MCF 10A (cell line): ENCODE data around the gene ZDHHC18. TPM values are rescaled to one million over a fixed set of nuclear protein-coding genes. Genes with fewer than 3 reads are reported as not detected.
"Not testable (repeated sequence)": the region's sequence is repeated elsewhere in the genome, so short reads cannot be mapped to it uniquely, and the experiment has no call there.

ENCODE experiments used
- BruUV-seq: library from RNA; stranded (reverse); fragments of 400-500 nt; replicated peaks from 2 replicates; lab custom pipeline; 2021; lab: Mats Ljungman, UMichigan
- CTCF ChIA-PET: fragments of 300-600 bp; sonication (Branson Sonifier 250); formaldehyde crosslinking; extraction: SDS; loops from one replicate; lab custom pipeline; 2021; ENCODE audit warnings: antibody characterized with exemption, inconsistent platforms; lab: Yijun Ruan, JAX
- POLR2A ChIA-PET: fragments of 300-600, 350-650 bp; sonication (Branson Sonifier 250); formaldehyde crosslinking; extraction: SDS; loops from one replicate; lab custom pipeline; 2020; ENCODE audit warnings: antibody characterized with exemption, inconsistent platforms; lab: Yijun Ruan, JAX
- DNase-seq: peaks from one replicate; pipeline ENCODE4 v3.0.0-alpha.2; 2018; ENCODE audit not compliant: unreplicated experiment
- H3K27ac Mint-ChIP-seq: one replicate; pipeline ENCODE4 v1.8.0; 2022; ENCODE audit warnings: mild to moderate bottlenecking, low read depth, mixed read lengths; ENCODE audit not compliant: unreplicated experiment
- H3K27me3 Mint-ChIP-seq: one replicate; pipeline ENCODE4 v1.8.0; 2022; ENCODE audit warnings: mixed read lengths; ENCODE audit not compliant: insufficient read depth, unreplicated experiment
- H3K36me3 Mint-ChIP-seq: one replicate; pipeline ENCODE4 v1.8.0; 2022; ENCODE audit warnings: mild to moderate bottlenecking, moderate library complexity, mixed read lengths; ENCODE audit not compliant: insufficient read depth, unreplicated experiment
- H3K4me1 Mint-ChIP-seq: one replicate; pipeline ENCODE4 v1.8.0; 2022; ENCODE audit warnings: mixed read lengths; ENCODE audit not compliant: insufficient read depth, unreplicated experiment
- H3K4me3 Mint-ChIP-seq: one replicate; pipeline ENCODE4 v1.8.0; 2022; ENCODE audit warnings: mild to moderate bottlenecking, moderate library complexity, mixed read lengths; ENCODE audit not compliant: unreplicated experiment
- H3K9me3 Mint-ChIP-seq: one replicate; pipeline ENCODE4 v1.8.0; 2022; ENCODE audit warnings: mixed read lengths; ENCODE audit not compliant: unreplicated experiment
- CTCF ChIP-seq: fragments of 200-600 bp; IDR thresholded peaks from one replicate; pipeline ENCODE4 v1.8.0; 2022; ENCODE audit warnings: antibody characterized with exemption, mild to moderate bottlenecking; ENCODE audit not compliant: unreplicated experiment
- intact Hi-C: fragments of 100-400 bp; cut with micrococcal nuclease; formaldehyde crosslinking; loops from 2 replicates; pipeline ENCODE4 v1.14.1; 2022
- total RNA-seq: library from RNA; stranded (reverse); gene quantifications from 2 replicates; pipeline ENCODE4 v1.2.3, GENCODE V29; 2022

ZDHHC18 gene
- total RNA-seq, 1 experiment from 2014 or later = 14.0 TPM

GRCh38 chr1:26862781-26863684 lies 36.5 kb downstream of the ZDHHC18 start, which contains the start of gene SFN:
TSS of gene SFN (plus strand) at chr1:26863149. CDS start at chr1:26863213, 64 bp downstream.
- peak within 1 kb of the TSS; percentile 94 for H3K27ac Mint-ChIP-seq
- peaks cover 32% of the 10 kb centered on the region for H3K4me1 Mint-ChIP-seq
- CTCF ChIA-PET = interaction anchor here (0.6 to 3.5 kb wide), 8 partner anchors 9 to 261 kb away, joined by 3 to 28 read pairs (median 6); no protein-coding TSS in a partner anchor
- no peaks in the 10 kb centered on the region for H3K27me3 Mint-ChIP-seq
- peak; percentile 78 for TF ChIP-seq CTCF
- intact Hi-C loops = no loop called here
- POLR2A ChIA-PET = interaction anchor here (0.6 to 9.7 kb wide), 30 partner anchors 7 to 1524 kb away, joined by 3 to 131 read pairs (median 4); partner anchors contain the start of genes DHDDS, GPATCH3, GPN2 and KDF1
- TSS peak; percentile 95 for BruUV-seq
- peak within 1 kb of the TSS; percentile 97 for H3K4me3 Mint-ChIP-seq
- H3K36me3 Mint-ChIP-seq = peaks cover 10% of the 10 kb centered on the region
- no peaks in the 10 kb centered on the region for H3K9me3 Mint-ChIP-seq
- DNase-seq = peak; percentile 99

GRCh38 chr1:26863685-26864077 lies 37.2 kb downstream of the ZDHHC18 start:
- no peaks in the 10 kb centered on the region for H3K9me3 Mint-ChIP-seq
- BruUV-seq = no TSS peak
- peak overlapping the region; percentile 94 for H3K27ac Mint-ChIP-seq
- ChIA-PET CTCF (interaction anchor here (0.7 to 3.5 kb wide), 5 partner anchors 8 to 261 kb away, joined by 3 to 28 read pairs (median 4); no protein-coding TSS in a partner anchor), POLR2A (interaction anchor here (0.6 to 9.7 kb wide), 22 partner anchors 8 to 1525 kb away, joined by 3 to 131 read pairs (median 4); partner anchors contain the start of genes DHDDS, GPN2, KDF1 and PIGV)
- DNase-seq = no peak
- H3K4me1 Mint-ChIP-seq = peaks cover 25% of the 10 kb centered on the region
- intact Hi-C loops = loop anchor here (2.0 kb wide), 1 partner anchor 15 kb away; no protein-coding TSS in a partner anchor
- peaks cover 10% of the 10 kb centered on the region for H3K36me3 Mint-ChIP-seq
- TF ChIP-seq CTCF = no peak
- no peaks in the 10 kb centered on the region for H3K27me3 Mint-ChIP-seq
- H3K4me3 Mint-ChIP-seq = peak overlapping the region; percentile 97

GRCh38 chr1:26864610-26865480 lies 38.4 kb downstream of the ZDHHC18 start:
- intact Hi-C loops = loop anchor here (2.0 kb wide), 1 partner anchor 16 kb away; no protein-coding TSS in a partner anchor
- H3K4me3 Mint-ChIP-seq = peak overlapping the region; percentile 97
- peak; percentile 99 for DNase-seq
- peaks cover 21% of the 10 kb centered on the region for H3K4me1 Mint-ChIP-seq
- no peaks in the 10 kb centered on the region for H3K27me3 Mint-ChIP-seq
- peaks cover 10% of the 10 kb centered on the region for H3K36me3 Mint-ChIP-seq
- POLR2A ChIA-PET = interaction anchor here (0.6 to 9.7 kb wide), 36 partner anchors 8 to 392 kb away, joined by 3 to 131 read pairs (median 5); partner anchors contain the start of genes GPATCH3, GPN2, KDF1 and PIGV
- CTCF ChIA-PET = interaction anchor here (0.6 to 4.2 kb wide), 9 partner anchors 10 to 76 kb away, joined by 3 to 27 read pairs (median 4); no protein-coding TSS in a partner anchor
- BruUV-seq = no TSS peak
- H3K9me3 Mint-ChIP-seq = no peaks in the 10 kb centered on the region
- peak overlapping the region; percentile 94 for H3K27ac Mint-ChIP-seq
- no peak for TF ChIP-seq CTCF

- intact Hi-C loops, DNase-seq, H3K27me3 Mint-ChIP-seq, H3K4me3 Mint-ChIP-seq, H3K27ac Mint-ChIP-seq, H3K36me3 Mint-ChIP-seq, H3K4me1 Mint-ChIP-seq, BruUV-seq, H3K9me3 Mint-ChIP-seq: not testable (repeated sequence)
- ChIA-PET POLR2A (interaction anchor here (0.6 to 4.5 kb wide), 5 partner anchors 8 to 37 kb away, joined by 3 to 18 read pairs (median 3); no protein-coding TSS in a partner anchor), CTCF (interaction anchor here (1.4 to 5.8 kb wide), 2 partner anchors 8 to 11 kb away, joined by 5 to 28 read pairs; partner anchors contain the start of gene SFN)
Observed at GRCh38 chr1:26873097-26873496, 46.6 kb downstream of the ZDHHC18 start.
